ENCODE measurements around the gene COMMD2.

DNA sequence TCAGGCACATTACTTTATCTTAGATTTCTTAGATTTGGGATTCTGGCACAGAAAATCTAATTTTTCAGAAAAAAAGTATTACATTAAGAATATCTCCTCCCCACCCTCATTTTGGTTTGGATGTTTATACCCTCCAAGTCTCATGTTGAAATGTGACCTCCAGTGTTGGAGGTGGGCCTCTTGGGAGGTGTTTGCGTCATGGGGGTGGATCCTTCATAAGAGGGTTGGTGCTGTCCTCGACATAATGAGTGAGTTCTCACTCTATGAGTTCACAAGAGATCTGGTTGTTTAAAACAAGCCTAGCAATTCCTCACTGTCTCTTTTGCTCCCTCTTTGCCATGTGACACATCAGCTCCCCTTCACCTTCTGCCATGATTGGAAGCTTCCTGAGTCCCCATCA is 48.8 kb downstream of the COMMD2 start:
- TF ChIP-seq POLR2AphosphoS5 (IDR thresholded peaks at IDR 0.05; ENCODE audit: low read depth, low read length) (no peak), CHD2 (IDR thresholded peaks at IDR 0.05; ENCODE audit: low read length, partially characterized antibody) (no peak), CTCF (IDR thresholded peaks at IDR 0.05) (no peak), GATA2 (CRISPR knock-in tag; IDR thresholded peaks at IDR 0.05) (no peak), REST (IDR thresholded peaks at IDR 0.05; ENCODE audit: low read depth, low read length) (no peak), ELF1 (IDR thresholded peaks at IDR 0.05) (no peak), ZBTB33 (IDR thresholded peaks at IDR 0.05; ENCODE audit: borderline replicate concordance, low read depth) (no peak), SIN3A (IDR thresholded peaks at IDR 0.05; ENCODE audit: borderline replicate concordance, low read depth, low read length) (no peak), RCOR1 (IDR thresholded peaks at IDR 0.05; ENCODE audit: low read length) (no peak), EP300 (IDR thresholded peaks at IDR 0.05; ENCODE audit: borderline replicate concordance in 1 of 2, low read depth in 1 of 2, low read length in 1 of 2) (no peak)

All from SK-N-SH (cell line).